Transverse colon (tissue), 4 donors: ENCODE data around the gene B3GNT8.

Experiments
- EP300 ChIP-seq: sonication (generic); formaldehyde crosslinking; IDR thresholded peaks from one replicate; pipeline ENCODE4 v1.6.1; 2017; ENCODE audit warnings: antibody characterized with exemption, low read depth
- POLR2A ChIP-seq: fragments of 450-650 bp; IDR thresholded peaks from one replicate; pipeline ENCODE4 v1.6.1; 2016; ENCODE audit warnings: antibody characterized with exemption, mild to moderate bottlenecking, moderate library complexity
- POLR2AphosphoS5 ChIP-seq, 3 donors: sonication (generic); formaldehyde crosslinking; IDR thresholded peaks; one replicate each; pipeline ENCODE4 v1.6.1; 2016; ENCODE audit warnings: antibody characterized with exemption in 3 of 3
- TF ChIP-seq, protein P1 (sequence below), 5 experiments: fragments of 200-600 bp in 3 of 5; fragments of 450-650 bp in 2 of 5; sonication (generic) in 3 of 5; IDR thresholded peaks; 1 replicate in 2 of 5; 2 replicates in 3 of 5; pipeline ENCODE4 v1.5.1; 2016 to 2017; ENCODE audit warnings: antibody characterized with exemption in 5 of 5, inconsistent platforms in 3 of 5, mild to moderate bottlenecking in 2 of 5, moderate library complexity in 1 of 5

DNA sequence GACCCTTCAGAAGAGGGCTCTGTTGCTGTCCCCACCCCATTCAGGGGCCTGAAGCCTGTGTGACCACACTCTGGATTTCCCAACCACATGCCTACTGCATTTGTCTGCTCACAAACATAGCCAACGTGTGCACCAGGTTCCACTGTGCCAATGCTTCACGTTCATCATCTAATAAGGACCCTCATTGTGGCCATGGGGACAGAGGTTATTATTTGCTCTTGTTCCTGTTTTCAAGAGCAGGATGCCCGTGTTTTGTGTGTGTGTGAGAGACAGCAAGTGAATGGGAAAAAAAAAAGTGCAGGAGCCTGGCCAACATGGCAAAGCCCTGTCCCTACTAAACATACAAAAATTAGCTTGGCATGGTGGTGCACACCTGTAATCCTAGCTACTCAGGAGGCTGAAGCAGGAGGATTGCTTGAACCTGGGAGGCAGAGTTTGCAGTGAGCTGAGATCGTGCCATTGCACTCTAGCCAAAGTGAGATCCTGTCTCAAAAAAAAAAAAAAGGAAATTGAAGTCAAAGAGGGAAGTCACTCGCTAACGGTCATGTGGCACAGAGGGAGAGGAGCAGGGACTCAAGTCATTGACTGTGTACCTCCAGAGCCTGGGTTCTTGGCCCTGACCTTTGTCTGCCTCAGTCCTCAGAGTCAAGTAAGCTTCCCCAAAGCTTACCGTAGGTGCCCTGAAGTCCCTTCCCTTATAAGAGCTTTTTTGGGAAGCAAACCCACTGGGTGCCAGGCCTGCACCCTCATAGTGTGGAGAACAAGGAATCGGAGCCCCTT is 6.9 kb downstream of the B3GNT8 start:
- TF ChIP-seq, protein P1, sequence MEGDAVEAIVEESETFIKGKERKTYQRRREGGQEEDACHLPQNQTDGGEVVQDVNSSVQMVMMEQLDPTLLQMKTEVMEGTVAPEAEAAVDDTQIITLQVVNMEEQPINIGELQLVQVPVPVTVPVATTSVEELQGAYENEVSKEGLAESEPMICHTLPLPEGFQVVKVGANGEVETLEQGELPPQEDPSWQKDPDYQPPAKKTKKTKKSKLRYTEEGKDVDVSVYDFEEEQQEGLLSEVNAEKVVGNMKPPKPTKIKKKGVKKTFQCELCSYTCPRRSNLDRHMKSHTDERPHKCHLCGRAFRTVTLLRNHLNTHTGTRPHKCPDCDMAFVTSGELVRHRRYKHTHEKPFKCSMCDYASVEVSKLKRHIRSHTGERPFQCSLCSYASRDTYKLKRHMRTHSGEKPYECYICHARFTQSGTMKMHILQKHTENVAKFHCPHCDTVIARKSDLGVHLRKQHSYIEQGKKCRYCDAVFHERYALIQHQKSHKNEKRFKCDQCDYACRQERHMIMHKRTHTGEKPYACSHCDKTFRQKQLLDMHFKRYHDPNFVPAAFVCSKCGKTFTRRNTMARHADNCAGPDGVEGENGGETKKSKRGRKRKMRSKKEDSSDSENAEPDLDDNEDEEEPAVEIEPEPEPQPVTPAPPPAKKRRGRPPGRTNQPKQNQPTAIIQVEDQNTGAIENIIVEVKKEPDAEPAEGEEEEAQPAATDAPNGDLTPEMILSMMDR (IDR thresholded peaks at IDR 0.05): no peak
- no peak for TF ChIP-seq POLR2A
- no peak for TF ChIP-seq POLR2AphosphoS5 (IDR thresholded peaks at IDR 0.05)
- TF ChIP-seq EP300: no peak
